GM23338 (cell line): ENCODE results near the gene OR52W1. TPM values are rescaled to one million over a fixed set of nuclear protein-coding genes. Genes with fewer than 3 reads are reported as not detected.

Experiments
- ATAC-seq: fragments of 200-7000 bp; cut with Tn5 transposase; 3 replicates; pipeline ENCODE4 v1.9.1; 2020
- DNase-seq: peaks from one replicate; pipeline ENCODE4 v3.0.0-alpha.2; 2015; ENCODE audit warnings: low spot score
- H2AFZ ChIP-seq: fragments of 200-600 bp; sonication (generic); 2 replicates; pipeline ENCODE4 v1.8.0; 2016; ENCODE audit warnings: antibody characterized with exemption, mild to moderate bottlenecking, moderate library complexity
- H3F3A ChIP-seq: fragments of 200-600 bp; sonication (generic); replicated peaks from 2 replicates; pipeline ENCODE4 v1.8.0; 2017; ENCODE audit warnings: antibody characterized with exemption, mixed run types, low read depth
- H3K27ac ChIP-seq: fragments of 200-600 bp; sonication (generic); 2 replicates; pipeline ENCODE4 v1.6.1; 2016; ENCODE audit warnings: low read depth
- H3K27me3 ChIP-seq: fragments of 200-600 bp; sonication (generic); 2 replicates; pipeline ENCODE4 v1.8.0; 2016; ENCODE audit warnings: mild to moderate bottlenecking, mixed run types, moderate library complexity; ENCODE audit not compliant: insufficient read depth
- H3K36me3 ChIP-seq: fragments of 200-600 bp; sonication (generic); 2 replicates; pipeline ENCODE4 v1.8.0; 2016; ENCODE audit warnings: mild to moderate bottlenecking; ENCODE audit not compliant: insufficient read depth
- H3K4me1 ChIP-seq: fragments of 200-600 bp; sonication (generic); 2 replicates; pipeline ENCODE4 v1.8.0; 2016; ENCODE audit warnings: mild to moderate bottlenecking, moderate library complexity; ENCODE audit not compliant: insufficient read depth
- H3K4me2 ChIP-seq: fragments of 200-600 bp; sonication (generic); 2 replicates; pipeline ENCODE4 v1.7.1; 2017; ENCODE audit warnings: mixed run types
- H3K4me3 ChIP-seq: fragments of 200-600 bp; sonication (generic); 2 replicates; pipeline ENCODE4 v1.6.1; 2016; ENCODE audit warnings: mixed run types
- H3K79me2 ChIP-seq: fragments of 200-600 bp; sonication (generic); replicated peaks from 2 replicates; pipeline ENCODE4 v1.8.0; 2017; ENCODE audit warnings: mild to moderate bottlenecking; ENCODE audit not compliant: insufficient read depth
- H3K9me2 ChIP-seq: fragments of 200-600 bp; sonication (generic); 2 replicates; pipeline ENCODE4 v1.8.0; 2017; ENCODE audit not compliant: insufficient read depth
- H4K20me1 ChIP-seq: fragments of 200-600 bp; sonication (generic); replicated peaks from 2 replicates; pipeline ENCODE4 v1.8.0; 2017; ENCODE audit warnings: mild to moderate bottlenecking; ENCODE audit not compliant: insufficient read depth
- H3K27ac Mint-ChIP-seq: 2 replicates; pipeline ENCODE4 v1.8.0; 2020; ENCODE audit warnings: inconsistent platforms, mild to moderate bottlenecking, moderate library complexity, mixed read lengths
- H3K27me3 Mint-ChIP-seq: 3 replicates; pipeline ENCODE4 v1.8.0; 2022; ENCODE audit warnings: low read depth, mild to moderate bottlenecking, moderate library complexity, mixed read lengths, inconsistent platforms; ENCODE audit not compliant: insufficient read depth, poor library complexity
- H3K36me3 Mint-ChIP-seq: 3 replicates; pipeline ENCODE4 v1.8.0; 2021; ENCODE audit warnings: low read depth, mild to moderate bottlenecking, inconsistent platforms, moderate library complexity, mixed read lengths
- H3K4me1 Mint-ChIP-seq: 3 replicates; pipeline ENCODE4 v1.8.0; 2020; ENCODE audit warnings: mild to moderate bottlenecking, inconsistent platforms, mixed read lengths
- H3K4me3 Mint-ChIP-seq: 3 replicates; pipeline ENCODE4 v1.8.0; 2021; ENCODE audit warnings: moderate library complexity, mild to moderate bottlenecking, inconsistent platforms, mixed read lengths
- H3K9me3 Mint-ChIP-seq: 3 replicates; pipeline ENCODE4 v1.8.0; 2020; ENCODE audit warnings: moderate library complexity, mild to moderate bottlenecking, inconsistent platforms, mixed read lengths
- CREB1 ChIP-seq: fragments of 250-450 bp; sonication (Bioruptor Pico); IDR thresholded peaks from 2 replicates; pipeline ENCODE4 v1.5.0; 2020; ENCODE audit warnings: low read depth, mild to moderate bottlenecking, moderate library complexity
- ETS1 ChIP-seq: IDR thresholded peaks from 2 replicates; pipeline ENCODE4 v1.6.1; 2016; ENCODE audit warnings: antibody characterized with exemption
- JUNB ChIP-seq: IDR thresholded peaks from one replicate; pipeline ENCODE4 v1.6.1; 2016; ENCODE audit warnings: antibody characterized with exemption; ENCODE audit not compliant: unreplicated experiment
- NANOG ChIP-seq: IDR thresholded peaks from 2 replicates; pipeline ENCODE4 v1.6.1; 2016; ENCODE audit warnings: antibody characterized with exemption, borderline replicate concordance
- STAT1 ChIP-seq: IDR thresholded peaks from one replicate; pipeline ENCODE4 v1.6.1; 2016; ENCODE audit warnings: antibody characterized with exemption; ENCODE audit not compliant: unreplicated experiment
- ZNF462 ChIP-seq: fragments of 250-450 bp; sonication (Bioruptor Pico); IDR thresholded peaks from 2 replicates; pipeline ENCODE4 v1.5.0; 2020; ENCODE audit warnings: mild to moderate bottlenecking, moderate library complexity
- polyA plus RNA-seq: library from polyadenylated mRNA; unstranded; fragments of >200 nt; fragmentation: Nextera tagmentation; extraction: Ambion mirVana; gene quantifications from 2 replicates; pipeline ENCODE4 v1.2.1, GENCODE V29; 2016
- total RNA-seq: library from RNA; depleted of rRNA; stranded (reverse); fragments of >200 nt; shearing (Covaris generic); gene quantifications from 2 replicates; pipeline ENCODE4 v1.2.3, GENCODE V29; 2014
- TF ChIP-seq, protein P1 (sequence below): IDR thresholded peaks from one replicate; pipeline ENCODE4 v1.6.1; 2018; ENCODE audit warnings: antibody characterized with exemption; ENCODE audit not compliant: unreplicated experiment
- TF ChIP-seq, protein P2 (sequence below), 2 experiments: fragments of 200-600 bp in 1 of 2; sonication (generic) in 1 of 2; conservative IDR thresholded peaks; 2 replicates each; pipeline versions ENCODE4 v1.5.1 to v1.6.1; 2016 to 2017; ENCODE audit warnings: antibody characterized with exemption in 2 of 2, low read depth in 2 of 2, mild to moderate bottlenecking in 2 of 2, moderate library complexity in 1 of 2

The OR52W1 gene
- total and polyA plus RNA-seq, 2 experiments from 2014 or later = not detected

- TF ChIP-seq ETS1 (no peak), CREB1 (no peak)
- TF ChIP-seq, protein P1, sequence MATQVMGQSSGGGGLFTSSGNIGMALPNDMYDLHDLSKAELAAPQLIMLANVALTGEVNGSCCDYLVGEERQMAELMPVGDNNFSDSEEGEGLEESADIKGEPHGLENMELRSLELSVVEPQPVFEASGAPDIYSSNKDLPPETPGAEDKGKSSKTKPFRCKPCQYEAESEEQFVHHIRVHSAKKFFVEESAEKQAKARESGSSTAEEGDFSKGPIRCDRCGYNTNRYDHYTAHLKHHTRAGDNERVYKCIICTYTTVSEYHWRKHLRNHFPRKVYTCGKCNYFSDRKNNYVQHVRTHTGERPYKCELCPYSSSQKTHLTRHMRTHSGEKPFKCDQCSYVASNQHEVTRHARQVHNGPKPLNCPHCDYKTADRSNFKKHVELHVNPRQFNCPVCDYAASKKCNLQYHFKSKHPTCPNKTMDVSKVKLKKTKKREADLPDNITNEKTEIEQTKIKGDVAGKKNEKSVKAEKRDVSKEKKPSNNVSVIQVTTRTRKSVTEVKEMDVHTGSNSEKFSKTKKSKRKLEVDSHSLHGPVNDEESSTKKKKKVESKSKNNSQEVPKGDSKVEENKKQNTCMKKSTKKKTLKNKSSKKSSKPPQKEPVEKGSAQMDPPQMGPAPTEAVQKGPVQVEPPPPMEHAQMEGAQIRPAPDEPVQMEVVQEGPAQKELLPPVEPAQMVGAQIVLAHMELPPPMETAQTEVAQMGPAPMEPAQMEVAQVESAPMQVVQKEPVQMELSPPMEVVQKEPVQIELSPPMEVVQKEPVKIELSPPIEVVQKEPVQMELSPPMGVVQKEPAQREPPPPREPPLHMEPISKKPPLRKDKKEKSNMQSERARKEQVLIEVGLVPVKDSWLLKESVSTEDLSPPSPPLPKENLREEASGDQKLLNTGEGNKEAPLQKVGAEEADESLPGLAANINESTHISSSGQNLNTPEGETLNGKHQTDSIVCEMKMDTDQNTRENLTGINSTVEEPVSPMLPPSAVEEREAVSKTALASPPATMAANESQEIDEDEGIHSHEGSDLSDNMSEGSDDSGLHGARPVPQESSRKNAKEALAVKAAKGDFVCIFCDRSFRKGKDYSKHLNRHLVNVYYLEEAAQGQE = no peak
Observed at GRCh38 chr11:6152126-6152525, 46.9 kb upstream of the OR52W1 start (continued).

DNA sequence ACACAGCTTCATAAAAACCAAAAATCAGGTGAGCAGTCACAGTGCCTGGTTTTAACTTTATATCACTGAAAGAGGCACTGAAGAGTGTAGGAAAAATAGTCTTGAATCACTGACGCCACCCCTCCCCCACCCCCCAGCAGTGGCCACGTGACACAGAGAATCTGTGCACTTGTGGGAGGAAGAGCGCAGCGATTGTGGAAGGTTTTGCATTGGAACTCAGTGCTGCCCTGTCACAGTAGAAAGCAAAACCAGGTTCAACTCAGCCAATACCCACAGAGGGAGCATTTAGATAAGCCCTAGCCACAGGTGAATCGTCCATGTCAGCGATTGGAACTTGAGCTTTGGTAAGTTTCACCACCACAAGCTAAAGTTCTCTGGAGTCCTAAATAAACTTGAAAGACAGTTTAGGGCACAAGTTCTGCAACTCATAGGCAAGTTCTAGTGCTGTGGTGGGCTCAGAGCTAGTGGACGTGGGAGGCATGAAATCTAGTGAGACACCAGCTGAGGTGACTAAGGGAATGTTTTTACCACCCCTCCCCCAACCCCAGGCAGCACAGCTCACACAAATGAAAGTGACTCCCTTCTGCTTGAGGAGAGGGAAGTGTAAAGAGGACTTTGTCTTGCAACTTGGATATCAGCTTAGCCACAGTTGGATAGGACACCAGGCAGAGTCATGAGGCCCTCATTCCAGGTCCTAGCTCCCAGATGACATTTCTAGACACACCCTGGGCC, 42.2 kb upstream of the OR52W1 start:
- DNase-seq = peak; percentile 26
- peaks cover 7% of the 10 kb centered on the region; the same call in 1 of the 2 replicates for H3K4me1 ChIP-seq
- H3K4me2 ChIP-seq = peak overlapping the region; percentile 31; the same call in 1 of the 2 replicates
- 0 out of 2 replicates have a peak overlapping the region, but pooled peaks have one; percentile 33 for H2AFZ ChIP-seq
- peaks cover 16% of the 10 kb centered on the region for H3K4me1 Mint-ChIP-seq
- H3K9me2 ChIP-seq = peaks cover 2% of the 10 kb centered on the region
- H3K4me3 ChIP-seq = no peak overlapping the region
- no peaks in the 10 kb centered on the region for H3F3A ChIP-seq
- H3K79me2 ChIP-seq = no peaks in the 10 kb centered on the region
- peak overlapping the region; percentile 13; the same call in 1 of the 2 replicates for H3K27ac Mint-ChIP-seq
- H3K9me3 Mint-ChIP-seq = no peaks in the 10 kb centered on the region; the same call in 2 of the 3 replicates
- peaks cover 15% of the 10 kb centered on the region for H3K27me3 ChIP-seq
- H3K27ac ChIP-seq = no peak overlapping the region
- ATAC-seq = peak; percentile 53
- no peaks in the 10 kb centered on the region for H3K36me3 Mint-ChIP-seq
- H4K20me1 ChIP-seq = no peaks in the 10 kb centered on the region
- no peak overlapping the region for H3K4me3 Mint-ChIP-seq
- peaks cover 4% of the 10 kb centered on the region for H3K27me3 Mint-ChIP-seq
- no peaks in the 10 kb centered on the region for H3K36me3 ChIP-seq
- TF ChIP-seq, protein P2, sequence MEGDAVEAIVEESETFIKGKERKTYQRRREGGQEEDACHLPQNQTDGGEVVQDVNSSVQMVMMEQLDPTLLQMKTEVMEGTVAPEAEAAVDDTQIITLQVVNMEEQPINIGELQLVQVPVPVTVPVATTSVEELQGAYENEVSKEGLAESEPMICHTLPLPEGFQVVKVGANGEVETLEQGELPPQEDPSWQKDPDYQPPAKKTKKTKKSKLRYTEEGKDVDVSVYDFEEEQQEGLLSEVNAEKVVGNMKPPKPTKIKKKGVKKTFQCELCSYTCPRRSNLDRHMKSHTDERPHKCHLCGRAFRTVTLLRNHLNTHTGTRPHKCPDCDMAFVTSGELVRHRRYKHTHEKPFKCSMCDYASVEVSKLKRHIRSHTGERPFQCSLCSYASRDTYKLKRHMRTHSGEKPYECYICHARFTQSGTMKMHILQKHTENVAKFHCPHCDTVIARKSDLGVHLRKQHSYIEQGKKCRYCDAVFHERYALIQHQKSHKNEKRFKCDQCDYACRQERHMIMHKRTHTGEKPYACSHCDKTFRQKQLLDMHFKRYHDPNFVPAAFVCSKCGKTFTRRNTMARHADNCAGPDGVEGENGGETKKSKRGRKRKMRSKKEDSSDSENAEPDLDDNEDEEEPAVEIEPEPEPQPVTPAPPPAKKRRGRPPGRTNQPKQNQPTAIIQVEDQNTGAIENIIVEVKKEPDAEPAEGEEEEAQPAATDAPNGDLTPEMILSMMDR (conservative IDR thresholded peaks at IDR 0.05; ENCODE audit: low read depth in 2 of 2) = no peak
- TF ChIP-seq NANOG = no peak
- TF ChIP-seq JUNB = no peak
- no peak for TF ChIP-seq ZNF462
- no peak for TF ChIP-seq STAT1
